A172 (cell line): ENCODE measurements around the gene PRDM11. TPM values are rescaled to one million over a fixed set of nuclear protein-coding genes. Genes with fewer than 3 reads are reported as not detected.
"Not testable (repeated sequence)": the region's sequence is repeated elsewhere in the genome, so short reads cannot be mapped to it uniquely, and the experiment has no call there.

ENCODE experiments used
- DNase-seq: peaks from one replicate; pipeline ENCODE4 v3.0.0-alpha.2; 2015; ENCODE audit warnings: low spot score
- total RNA-seq: library from RNA; depleted of rRNA; stranded (reverse); fragments of >200 nt; shearing (Covaris generic); gene quantifications from 2 replicates; pipeline ENCODE4 v1.2.3, GENCODE V29; 2014; rRNA removed

PRDM11 gene
- 7.6 and 10.1 TPM in 2 replicates for total RNA-seq

- DNase-seq: peak; percentile 31
These were observed at the start of gene PRDM11 for GRCh38 chr11:45146072-45147016. Gene PRDM11 (plus strand): TSS chr11:45146639. CDS start chr11:45181767, 35,128 bp downstream.

- peak; percentile 64 for DNase-seq
These were observed 48.5 kb upstream of the PRDM11 start for GRCh38 chr11:45097721-45098493.

- DNase-seq: no peak
These were observed 47.5 kb upstream of the PRDM11 start for GRCh38 chr11:45098929-45099328.

GRCh38 chr11:45100339-45100738 lies 46.1 kb upstream of the PRDM11 start:
- DNase-seq: peak; percentile 47

- no peak for DNase-seq
These were observed 44.1 kb upstream of the PRDM11 start for GRCh38 chr11:45102361-45102809.

GRCh38 chr11:45102810-45103621 lies 43.4 kb upstream of the PRDM11 start:
- DNase-seq: peak; percentile 91

GRCh38 chr11:45104006-45104789 lies 42.2 kb upstream of the PRDM11 start:
- no peak for DNase-seq

GRCh38 chr11:45104790-45105084 lies 41.7 kb upstream of the PRDM11 start:
- no peak for DNase-seq

- peak; percentile 65 for DNase-seq
These were observed 41.0 kb upstream of the PRDM11 start for GRCh38 chr11:45105233-45105983.

- DNase-seq: no peak
These were observed 40.5 kb upstream of the PRDM11 start for GRCh38 chr11:45105984-45106375.

- DNase-seq: no peak
These were observed 40.0 kb upstream of the PRDM11 start for GRCh38 chr11:45106440-45106839.

GRCh38 chr11:45107029-45107428 lies 39.4 kb upstream of the PRDM11 start:
- no peak for DNase-seq

- no peak for DNase-seq
These were observed 38.1 kb upstream of the PRDM11 start for GRCh38 chr11:45108070-45109064.

GRCh38 chr11:45109400-45109799 lies 37.0 kb upstream of the PRDM11 start:
- no peak for DNase-seq

- DNase-seq: peak; percentile 59
These were observed 35.9 kb upstream of the PRDM11 start for GRCh38 chr11:45110562-45110961.

GRCh38 chr11:45113807-45114206 lies 32.6 kb upstream of the PRDM11 start:
- DNase-seq: no peak

GRCh38 chr11:45127836-45128235 lies 18.6 kb upstream of the PRDM11 start:
- not testable (repeated sequence) for DNase-seq

- DNase-seq: no peak
These were observed 12.6 kb upstream of the PRDM11 start for GRCh38 chr11:45133878-45134277.

- DNase-seq: no peak
These were observed 5.3 kb upstream of the PRDM11 start for GRCh38 chr11:45141171-45141570.
